WTC11 (cell line): ENCODE measurements around the gene DDX39A.
"Not testable (repeated sequence)": the region's sequence is repeated elsewhere in the genome, so short reads cannot be mapped to it uniquely, and the experiment has no call there.

ENCODE experiments used
- ATF1 ChIP-seq: sonication (generic); formaldehyde crosslinking; IDR thresholded peaks from 2 replicates; pipeline ENCODE4 v1.8.1; 2023; ENCODE audit warnings: mild to moderate bottlenecking, moderate library complexity, missing genetic modification reagents
- ATF2 ChIP-seq: sonication (generic); formaldehyde crosslinking; IDR thresholded peaks from 2 replicates; pipeline ENCODE4 v1.8.1; 2022; ENCODE audit warnings: low read depth, missing genetic modification reagents, borderline replicate concordance
- CBFB ChIP-seq: sonication (generic); formaldehyde crosslinking; IDR thresholded peaks from 2 replicates; pipeline ENCODE4 v1.8.1; 2022; ENCODE audit warnings: mild to moderate bottlenecking, low read depth, missing genetic modification reagents
- CDX4 ChIP-seq: fragments of 250-450 bp; sonication (Bioruptor Pico); IDR thresholded peaks from 2 replicates; pipeline ENCODE4 v1.9.0; 2021; ENCODE audit warnings: moderate library complexity, mild to moderate bottlenecking, inconsistent platforms, borderline replicate concordance
- CREB1 ChIP-seq: sonication (generic); formaldehyde crosslinking; IDR thresholded peaks from 2 replicates; pipeline ENCODE4 v1.8.0; 2023; ENCODE audit warnings: mild to moderate bottlenecking, missing genetic modification reagents
- CREM ChIP-seq: sonication (generic); formaldehyde crosslinking; IDR thresholded peaks from 2 replicates; pipeline ENCODE4 v1.8.1; 2022; ENCODE audit warnings: mild to moderate bottlenecking, missing genetic modification reagents, moderate library complexity
- ELF4 ChIP-seq: sonication (generic); formaldehyde crosslinking; IDR thresholded peaks from 2 replicates; pipeline ENCODE4 v1.8.1; 2022; ENCODE audit warnings: low read depth, mild to moderate bottlenecking, moderate library complexity, missing genetic modification reagents
- JUN ChIP-seq: sonication (generic); formaldehyde crosslinking; IDR thresholded peaks from 2 replicates; pipeline ENCODE4 v1.8.0; 2023; ENCODE audit warnings: mild to moderate bottlenecking, missing genetic modification reagents
- NR2C2 ChIP-seq: sonication (generic); formaldehyde crosslinking; IDR thresholded peaks from 2 replicates; pipeline ENCODE4 v1.8.0; 2022; ENCODE audit warnings: mild to moderate bottlenecking, missing genetic modification reagents
- NR3C1 ChIP-seq: sonication (generic); formaldehyde crosslinking; conservative IDR thresholded peaks from 2 replicates; pipeline ENCODE4 v1.8.1; 2023; ENCODE audit warnings: low read depth, mild to moderate bottlenecking, missing genetic modification reagents
- SP1 ChIP-seq: sonication (generic); formaldehyde crosslinking; conservative IDR thresholded peaks from 2 replicates; pipeline ENCODE4 v1.8.1; 2022; ENCODE audit warnings: missing genetic modification reagents
- TEAD4 ChIP-seq: sonication (generic); formaldehyde crosslinking; IDR thresholded peaks from 2 replicates; pipeline ENCODE4 v1.8.0; 2022; ENCODE audit warnings: mild to moderate bottlenecking, missing genetic modification reagents
- ZNF423 ChIP-seq: fragments of 250-450 bp; sonication (Bioruptor Pico); IDR thresholded peaks from 2 replicates; pipeline ENCODE4 v2.1.2; 2022; ENCODE audit warnings: mild to moderate bottlenecking, moderate library complexity
- TF ChIP-seq, protein P1 (sequence below): fragments of 200-600 bp; IDR thresholded peaks from 2 replicates; pipeline ENCODE4 v1.8.0; 2022; ENCODE audit warnings: antibody characterized with exemption

DNA sequence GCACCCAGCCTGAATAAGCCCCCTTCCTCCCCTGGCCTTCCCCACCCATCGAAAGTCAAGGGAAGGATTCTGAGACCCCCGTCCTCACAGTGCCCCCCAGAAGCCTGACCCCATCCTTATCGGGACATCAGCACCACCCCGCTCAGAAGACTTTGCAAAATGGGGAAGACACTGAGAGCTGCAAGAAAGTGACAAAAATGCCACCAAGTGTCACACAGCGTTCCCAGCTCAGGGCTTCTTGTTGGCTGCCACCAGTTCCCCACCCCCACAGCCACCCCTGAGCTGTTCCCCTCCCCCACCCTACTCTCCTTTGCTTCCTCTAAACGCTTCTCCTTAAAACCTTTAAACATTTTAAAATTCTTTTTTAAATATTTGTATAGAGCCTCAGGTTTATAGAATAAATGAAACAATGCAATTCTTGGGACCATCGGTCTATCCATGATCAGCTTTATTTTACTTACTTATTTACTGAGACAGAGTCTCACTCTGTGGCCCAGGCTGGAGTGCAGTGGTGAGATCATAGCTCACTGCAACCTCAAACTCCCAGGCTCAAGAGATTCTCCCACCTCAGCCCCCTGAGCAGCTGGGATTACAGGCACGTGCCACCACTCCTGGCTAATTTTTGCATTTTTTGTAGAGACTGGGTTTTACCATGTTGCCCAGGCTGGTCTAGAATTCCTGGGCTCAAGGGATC is 46.6 kb downstream of the DDX39A start:
- not testable (repeated sequence) for TF ChIP-seq TEAD4 (CRISPR knock-in tag); ZNF423 (CRISPR knock-in tag); NR2C2 (CRISPR knock-in tag); CBFB (CRISPR knock-in tag); CREB1 (CRISPR knock-in tag); NR3C1 (CRISPR knock-in tag); JUN (CRISPR knock-in tag); CREM (CRISPR knock-in tag); CDX4 (CRISPR knock-in tag); SP1 (CRISPR knock-in tag); ATF2 (CRISPR knock-in tag); ATF1; ELF4 (CRISPR knock-in tag)
- TF ChIP-seq, protein P1, sequence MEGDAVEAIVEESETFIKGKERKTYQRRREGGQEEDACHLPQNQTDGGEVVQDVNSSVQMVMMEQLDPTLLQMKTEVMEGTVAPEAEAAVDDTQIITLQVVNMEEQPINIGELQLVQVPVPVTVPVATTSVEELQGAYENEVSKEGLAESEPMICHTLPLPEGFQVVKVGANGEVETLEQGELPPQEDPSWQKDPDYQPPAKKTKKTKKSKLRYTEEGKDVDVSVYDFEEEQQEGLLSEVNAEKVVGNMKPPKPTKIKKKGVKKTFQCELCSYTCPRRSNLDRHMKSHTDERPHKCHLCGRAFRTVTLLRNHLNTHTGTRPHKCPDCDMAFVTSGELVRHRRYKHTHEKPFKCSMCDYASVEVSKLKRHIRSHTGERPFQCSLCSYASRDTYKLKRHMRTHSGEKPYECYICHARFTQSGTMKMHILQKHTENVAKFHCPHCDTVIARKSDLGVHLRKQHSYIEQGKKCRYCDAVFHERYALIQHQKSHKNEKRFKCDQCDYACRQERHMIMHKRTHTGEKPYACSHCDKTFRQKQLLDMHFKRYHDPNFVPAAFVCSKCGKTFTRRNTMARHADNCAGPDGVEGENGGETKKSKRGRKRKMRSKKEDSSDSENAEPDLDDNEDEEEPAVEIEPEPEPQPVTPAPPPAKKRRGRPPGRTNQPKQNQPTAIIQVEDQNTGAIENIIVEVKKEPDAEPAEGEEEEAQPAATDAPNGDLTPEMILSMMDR: not testable (repeated sequence)
